ENCODE data around the gene DAGLA.

The DAGLA gene

GRCh38 chr11:61780581-61781162 is 100.5 kb downstream of the DAGLA start:
- no peak for DNase-seq

- no peak for DNase-seq
Observed at GRCh38 chr11:61781585-61781984, 101.4 kb downstream of the DAGLA start.

GRCh38 chr11:61782299-61782698 is 102.1 kb downstream of the DAGLA start:
- no peak for DNase-seq

GRCh38 chr11:61782841-61783240 is 102.7 kb downstream of the DAGLA start:
- no peak for DNase-seq

- no peak for DNase-seq
Observed at GRCh38 chr11:61783717-61784505, 103.7 kb downstream of the DAGLA start.

GRCh38 chr11:61784506-61784805 is 104.3 kb downstream of the DAGLA start:
- DNase-seq: no peak

- no peak for DNase-seq
Observed at GRCh38 chr11:61785837-61786402, 105.7 kb downstream of the DAGLA start.

GRCh38 chr11:61787928-61788491 is 107.8 kb downstream of the DAGLA start:
- peak; percentile 77 for DNase-seq

- peak; percentile 95 for DNase-seq
Observed at GRCh38 chr11:61791737-61792309, 111.6 kb downstream of the DAGLA start.

- DNase-seq: peak; percentile 97
Observed at GRCh38 chr11:61792310-61793082, 112.3 kb downstream of the DAGLA start, which contains the start of the genes FEN1 and TMEM258. TSS of gene FEN1 (plus strand) at chr11:61792911. CDS start at chr11:61795362, 2,451 bp downstream. TSS of gene TMEM258 (minus strand) at chr11:61792599. CDS start at chr11:61792558, 41 bp downstream.

GRCh38 chr11:61793083-61793828 is 113.1 kb downstream of the DAGLA start:
- no peak for DNase-seq

- no peak for DNase-seq
Observed at GRCh38 chr11:61793829-61794204, 113.6 kb downstream of the DAGLA start.

GRCh38 chr11:61794579-61794978 is 114.4 kb downstream of the DAGLA start:
- DNase-seq: no peak

GRCh38 chr11:61795459-61795858 is 115.3 kb downstream of the DAGLA start:
- no peak for DNase-seq

GRCh38 chr11:61795876-61796526 is 115.8 kb downstream of the DAGLA start:
- no peak for DNase-seq

Measured in eye (tissue), 1 donor.